GM12872 (cell line): ENCODE data around the gene PRSS57.

Source experiments
- CTCF ChIP-seq: IDR thresholded peaks from 3 replicates; pipeline ENCODE4 v1.5.1; 2011; ENCODE audit warnings: low read depth, mild to moderate bottlenecking, low read length, moderate library complexity; ENCODE audit not compliant: insufficient read depth

Gene PRSS57

GRCh38 chr19:681029-682019, 13.9 kb downstream of the PRSS57 start:
- TF ChIP-seq CTCF: no peak

GRCh38 chr19:680287-681028, 14.8 kb downstream of the PRSS57 start:
- peak; percentile 41; the same call in 2 of the 3 replicates for TF ChIP-seq CTCF

- no peak for TF ChIP-seq CTCF
These were observed 15.6 kb downstream of the PRSS57 start for GRCh38 chr19:679418-680286.

- TF ChIP-seq CTCF: no peak
These were observed 16.4 kb downstream of the PRSS57 start for GRCh38 chr19:678791-679388.

- no peak for TF ChIP-seq CTCF
These were observed 17.4 kb downstream of the PRSS57 start for GRCh38 chr19:677601-678436.

- no peak for TF ChIP-seq CTCF
These were observed 18.1 kb downstream of the PRSS57 start for GRCh38 chr19:677201-677600.
